Fibroblast of upper back skin (primary cell): ENCODE data around the gene PAQR4.

ENCODE experiments used
- DNase-seq: peaks from one replicate; pipeline ENCODE4 v3.0.0-alpha.2; 2013

The PAQR4 gene

DNA sequence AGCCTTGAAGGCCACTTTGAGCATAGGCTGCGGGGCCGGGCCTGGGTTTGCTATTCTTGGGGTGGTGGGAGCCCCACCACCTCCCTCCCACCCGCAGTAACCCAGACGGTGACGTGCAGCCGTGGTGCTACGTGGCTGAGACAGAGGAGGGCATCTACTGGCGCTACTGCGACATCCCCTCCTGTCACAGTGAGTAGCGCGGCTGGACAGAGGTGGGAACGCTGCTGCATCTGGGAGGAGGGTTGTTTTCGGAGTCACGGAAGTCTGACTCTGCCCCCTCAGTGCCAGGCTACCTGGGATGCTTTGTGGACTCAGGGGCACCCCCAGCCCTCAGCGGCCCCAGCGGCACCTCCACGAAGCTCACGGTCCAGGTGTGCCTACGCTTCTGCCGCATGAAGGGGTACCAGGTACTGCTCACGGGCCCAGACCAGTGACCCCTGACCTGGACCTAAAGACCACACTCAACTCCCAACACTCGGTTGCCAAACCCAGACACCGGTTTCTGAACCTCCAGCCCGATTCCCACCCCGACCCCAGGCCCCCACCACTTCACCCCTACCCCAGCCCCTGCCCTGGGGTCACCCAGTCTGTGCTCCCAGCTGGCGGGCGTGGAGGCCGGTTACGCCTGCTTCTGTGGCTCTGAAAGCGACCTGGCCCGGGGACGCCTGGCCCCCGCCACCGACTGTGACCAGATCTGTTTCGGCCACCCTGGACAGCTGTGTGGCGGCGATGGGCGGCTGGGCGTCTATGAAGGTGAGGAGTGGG is 2.9 kb upstream of the PAQR4 start:
- no peak for DNase-seq

DNA sequence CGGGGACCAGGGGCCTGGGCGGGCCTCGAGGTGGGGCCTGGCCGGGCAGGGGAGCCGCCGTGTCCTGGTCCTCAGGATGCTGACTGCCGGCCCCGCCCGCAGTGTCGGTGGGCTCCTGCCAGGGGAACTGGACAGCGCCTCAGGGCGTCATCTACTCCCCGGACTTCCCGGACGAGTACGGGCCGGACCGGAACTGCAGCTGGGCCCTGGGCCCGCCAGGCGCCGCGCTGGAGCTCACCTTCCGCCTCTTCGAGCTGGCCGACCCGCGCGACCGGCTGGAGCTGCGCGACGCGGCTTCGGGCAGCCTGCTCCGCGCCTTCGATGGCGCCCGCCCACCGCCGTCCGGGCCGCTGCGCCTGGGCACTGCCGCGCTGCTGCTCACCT is 2.3 kb upstream of the PAQR4 start:
- no peak for DNase-seq

DNA sequence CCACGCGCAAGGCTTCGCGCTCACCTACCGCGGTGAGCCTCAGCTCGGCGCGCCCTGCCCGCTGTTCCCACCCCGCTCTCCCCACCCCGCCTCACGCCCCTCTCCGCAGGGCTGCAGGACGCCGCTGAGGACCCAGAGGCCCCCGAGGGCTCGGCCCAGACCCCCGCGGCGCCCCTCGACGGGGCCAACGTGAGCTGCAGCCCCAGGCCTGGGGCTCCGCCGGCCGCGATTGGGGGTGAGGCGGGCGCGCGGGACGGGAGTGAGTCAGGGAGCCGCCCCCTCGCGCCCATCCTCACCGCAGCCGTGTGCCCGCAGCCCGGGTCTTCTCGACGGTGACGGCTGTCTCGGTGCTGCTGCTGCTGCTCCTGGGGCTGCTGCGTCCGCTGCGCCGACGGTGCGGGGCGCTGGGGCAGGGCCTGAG is 1.9 kb upstream of the PAQR4 start:
- DNase-seq: no peak

DNA sequence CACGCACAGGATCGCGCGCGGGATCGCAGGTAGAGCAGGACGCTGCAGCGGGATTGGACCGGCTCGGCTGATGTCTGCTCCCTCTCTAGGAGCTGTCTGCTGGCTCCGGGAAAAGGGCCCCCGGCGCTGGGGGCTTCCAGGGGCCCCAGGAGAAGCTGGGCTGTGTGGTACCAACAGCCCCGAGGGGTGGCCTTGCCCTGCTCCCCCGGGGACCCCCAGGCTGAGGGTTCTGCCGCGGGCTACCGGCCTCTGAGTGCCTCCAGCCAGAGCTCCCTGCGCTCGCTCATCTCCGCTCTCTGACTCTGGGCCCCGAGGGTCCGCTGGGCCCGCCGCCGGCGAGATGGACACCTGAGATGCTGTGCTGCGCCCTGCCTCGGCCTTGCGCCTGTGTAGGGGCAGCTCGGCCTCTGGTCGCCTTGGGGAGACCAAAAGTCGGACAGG is 1.4 kb upstream of the PAQR4 start:
- no peak for DNase-seq

DNA sequence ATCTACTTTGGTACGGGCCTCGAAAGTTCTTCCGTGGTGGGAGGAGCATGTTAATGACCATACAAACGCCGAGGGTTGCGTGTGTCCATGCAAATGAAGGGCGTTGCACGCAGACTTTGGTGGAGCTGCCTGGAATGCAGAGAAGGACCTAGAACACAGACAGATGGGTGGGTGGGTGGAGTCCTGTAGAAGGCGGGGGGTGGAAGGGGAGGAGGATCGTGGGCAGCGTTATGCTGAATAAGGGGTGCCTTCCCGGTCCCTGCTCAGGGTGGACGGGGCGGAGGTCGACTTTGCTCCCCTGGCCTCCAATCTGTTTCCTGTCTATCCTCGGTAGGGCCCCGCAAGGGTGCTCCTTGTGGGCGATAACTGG is 795 bp upstream of the PAQR4 start:
- no peak for DNase-seq

DNA sequence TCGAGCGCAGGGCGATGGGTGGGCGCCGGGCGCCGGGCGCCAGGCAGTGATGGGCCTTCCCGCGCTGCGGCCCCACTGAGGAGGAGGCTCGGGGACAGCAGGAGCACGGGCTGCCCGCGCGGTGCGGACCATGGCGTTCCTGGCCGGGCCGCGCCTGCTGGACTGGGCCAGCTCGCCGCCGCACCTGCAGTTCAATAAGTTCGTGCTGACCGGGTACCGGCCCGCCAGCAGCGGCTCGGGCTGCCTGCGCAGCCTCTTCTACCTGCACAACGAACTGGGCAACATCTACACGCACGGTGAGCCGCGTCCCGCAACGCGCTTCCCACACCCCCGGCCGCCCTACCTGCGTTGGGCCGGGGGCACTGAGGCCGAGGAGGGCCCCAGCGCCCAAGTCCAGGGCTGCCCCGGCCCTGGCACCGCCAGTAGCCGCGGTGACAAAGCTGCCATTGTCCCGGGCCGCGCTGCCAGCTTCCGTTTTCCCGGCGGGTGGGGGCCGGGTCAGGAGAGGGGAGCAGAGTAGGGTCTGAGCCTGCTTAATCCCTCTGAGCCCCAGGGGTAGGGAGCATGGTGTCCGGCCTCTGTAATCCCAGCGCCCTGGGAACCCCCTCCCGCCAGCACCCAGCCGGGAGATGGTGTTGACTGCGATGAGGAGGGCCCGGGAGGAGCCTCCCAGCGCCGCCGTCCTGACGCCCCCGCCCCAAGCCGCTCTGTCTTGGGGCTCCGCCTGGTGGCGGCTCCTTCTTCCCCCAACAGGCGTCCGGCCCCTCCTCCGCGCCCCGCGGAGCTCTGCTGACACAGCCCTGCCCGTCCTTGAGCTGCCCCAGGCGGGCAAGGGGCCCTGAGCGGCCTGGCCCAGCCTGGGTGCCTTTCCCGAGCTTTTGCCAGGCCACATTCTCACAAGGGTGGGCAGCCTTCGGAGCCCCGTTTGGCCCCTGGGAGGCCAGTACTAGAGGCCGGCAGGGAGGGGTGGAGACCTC is 685 bp downstream of the PAQR4 start:
- peak; percentile 32 for DNase-seq

DNA sequence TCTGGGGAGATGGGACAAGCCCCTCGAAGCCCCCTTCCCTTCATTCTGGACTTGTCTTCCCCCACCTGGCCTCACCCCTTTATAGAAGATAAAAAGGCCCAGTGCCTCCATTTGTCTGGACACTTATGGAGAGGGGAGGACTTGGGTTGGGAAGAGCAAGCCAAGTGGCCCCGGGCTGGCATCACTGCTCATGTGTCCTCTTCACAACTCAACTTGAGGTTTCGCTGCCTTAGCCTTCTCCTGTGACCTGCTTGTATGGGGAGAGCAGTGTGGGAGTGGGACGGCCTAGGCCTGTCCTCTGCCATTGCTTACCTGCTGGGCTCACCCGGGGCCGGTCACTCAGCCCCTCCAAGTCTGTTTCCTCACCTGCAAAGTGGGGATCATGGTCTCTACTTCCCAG is 1.4 kb downstream of the PAQR4 start:
- no peak for DNase-seq

DNA sequence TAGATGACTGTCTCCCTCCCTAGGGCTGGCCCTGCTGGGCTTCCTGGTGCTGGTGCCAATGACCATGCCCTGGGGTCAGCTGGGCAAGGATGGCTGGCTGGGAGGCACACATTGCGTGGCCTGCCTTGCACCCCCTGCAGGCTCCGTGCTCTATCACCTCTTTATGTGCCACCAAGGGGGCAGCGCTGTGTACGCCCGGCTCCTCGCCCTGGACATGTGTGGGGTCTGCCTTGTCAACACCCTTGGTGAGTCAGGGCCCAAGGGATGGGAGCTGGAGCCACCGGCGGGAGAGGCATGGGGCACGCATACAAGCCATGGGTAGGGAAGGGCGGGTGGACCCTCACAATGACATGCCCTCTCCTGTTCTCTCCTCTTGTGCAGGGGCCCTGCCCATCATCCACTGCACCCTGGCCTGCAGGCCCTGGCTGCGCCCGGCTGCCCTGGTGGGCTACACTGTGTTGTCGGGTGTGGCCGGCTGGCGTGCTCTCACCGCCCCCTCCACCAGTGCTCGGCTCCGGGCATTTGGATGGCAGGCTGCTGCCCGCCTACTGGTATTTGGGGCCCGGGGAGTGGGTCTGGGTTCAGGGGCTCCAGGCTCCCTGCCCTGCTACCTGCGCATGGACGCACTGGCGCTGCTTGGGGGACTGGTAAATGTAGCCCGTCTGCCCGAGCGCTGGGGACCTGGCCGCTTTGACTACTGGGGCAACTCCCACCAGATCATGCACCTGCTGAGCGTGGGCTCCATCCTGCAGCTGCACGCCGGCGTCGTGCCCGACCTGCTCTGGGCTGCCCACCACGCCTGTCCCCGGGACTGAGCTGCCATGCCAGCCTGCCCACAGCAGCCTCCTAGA is 2.2 kb downstream of the PAQR4 start:
- DNase-seq: no peak

DNA sequence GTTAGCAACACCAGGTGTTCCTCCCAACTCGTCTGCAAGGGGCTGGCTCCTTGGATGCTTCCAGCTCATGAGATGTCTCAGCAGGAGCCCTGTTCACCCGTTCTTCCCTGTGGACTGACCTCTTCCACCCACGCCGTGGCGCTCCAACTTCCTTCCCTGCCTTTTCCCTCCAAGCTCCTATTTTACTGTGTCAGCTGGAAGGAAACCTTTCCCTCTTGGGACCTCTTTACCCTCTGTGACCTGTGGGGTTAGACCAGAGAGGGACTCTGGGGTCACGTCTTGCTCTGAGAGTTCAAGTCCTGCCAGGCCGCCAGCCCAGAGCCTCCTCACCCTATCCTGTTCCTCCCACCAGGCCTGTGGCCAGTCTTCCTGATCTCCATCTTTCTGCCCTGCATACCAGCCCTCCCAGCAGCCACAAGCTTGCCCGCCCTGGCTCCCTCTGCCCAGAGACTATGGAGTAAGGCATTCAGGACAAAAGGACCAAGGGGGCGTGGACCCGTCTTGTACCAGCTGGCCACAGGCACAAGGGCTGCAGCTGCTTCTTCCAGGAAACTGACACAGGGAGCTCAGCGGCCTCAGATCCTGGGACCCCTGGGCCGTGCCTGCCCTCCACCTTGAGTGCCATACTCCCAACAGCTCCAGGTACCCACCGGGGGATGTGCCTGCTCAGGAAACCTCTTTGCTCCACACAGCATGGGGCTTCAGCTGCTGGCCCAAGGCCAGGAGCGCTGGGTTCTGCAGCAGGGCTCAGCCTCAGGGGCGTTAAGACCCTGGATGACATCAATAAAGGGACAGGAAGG is 3.0 kb downstream of the PAQR4 start:
- no peak for DNase-seq

DNA sequence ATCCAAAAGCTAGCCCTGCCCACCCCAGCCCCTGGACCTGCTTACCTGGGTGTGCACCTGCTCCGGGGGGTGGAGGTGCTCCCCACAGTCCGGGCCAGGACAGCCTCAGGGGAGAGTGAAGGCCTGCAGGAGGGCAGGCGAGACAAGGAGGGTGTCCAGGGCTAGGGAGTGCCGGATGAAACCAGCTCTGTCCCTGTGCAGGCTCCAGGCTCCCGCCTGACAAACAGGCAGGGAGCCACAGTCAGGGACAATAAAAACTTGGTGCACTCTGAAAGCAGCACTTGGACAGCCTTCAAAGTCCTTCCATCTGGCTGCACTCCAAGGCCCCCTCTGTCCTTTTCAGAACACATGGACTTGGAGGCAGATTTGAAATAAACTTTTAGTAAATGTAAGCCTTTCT is 3.9 kb downstream of the PAQR4 start:
- DNase-seq: no peak

DNA sequence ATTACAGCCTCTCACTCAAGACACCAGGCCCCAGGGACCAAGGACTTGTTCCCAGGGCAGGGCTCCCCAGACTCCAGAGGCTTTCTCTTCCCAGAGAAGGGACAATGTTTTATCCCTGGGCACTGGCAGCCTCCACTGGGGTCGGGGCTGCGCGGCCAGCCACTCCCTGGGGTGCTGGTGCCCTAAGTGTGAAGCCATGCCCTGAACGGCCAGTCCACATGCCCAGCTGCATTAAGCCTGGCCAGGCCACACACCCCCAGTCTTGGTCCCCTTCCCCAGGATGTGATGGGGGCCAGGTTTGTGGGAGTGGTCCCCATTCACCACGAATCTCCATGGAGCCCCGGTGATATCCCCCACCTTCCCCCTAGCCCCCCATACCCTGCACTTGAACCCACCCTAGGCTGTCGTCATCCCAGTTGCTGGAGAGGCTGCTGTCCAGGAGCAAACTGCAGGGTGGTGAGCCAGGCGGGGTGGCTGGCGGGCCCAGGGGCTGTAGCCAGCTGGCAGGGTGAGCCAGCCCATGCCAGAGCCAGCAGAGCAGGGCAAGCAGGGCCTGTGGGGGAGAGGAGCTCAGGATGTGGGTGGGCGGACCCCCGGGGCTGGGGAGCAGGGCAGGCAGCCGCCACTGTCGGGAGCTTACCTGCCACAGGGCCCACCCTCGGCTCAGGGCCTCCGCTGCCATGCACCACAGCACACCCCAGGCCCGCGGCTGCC is 4.6 kb downstream of the PAQR4 start:
- DNase-seq: no peak

DNA sequence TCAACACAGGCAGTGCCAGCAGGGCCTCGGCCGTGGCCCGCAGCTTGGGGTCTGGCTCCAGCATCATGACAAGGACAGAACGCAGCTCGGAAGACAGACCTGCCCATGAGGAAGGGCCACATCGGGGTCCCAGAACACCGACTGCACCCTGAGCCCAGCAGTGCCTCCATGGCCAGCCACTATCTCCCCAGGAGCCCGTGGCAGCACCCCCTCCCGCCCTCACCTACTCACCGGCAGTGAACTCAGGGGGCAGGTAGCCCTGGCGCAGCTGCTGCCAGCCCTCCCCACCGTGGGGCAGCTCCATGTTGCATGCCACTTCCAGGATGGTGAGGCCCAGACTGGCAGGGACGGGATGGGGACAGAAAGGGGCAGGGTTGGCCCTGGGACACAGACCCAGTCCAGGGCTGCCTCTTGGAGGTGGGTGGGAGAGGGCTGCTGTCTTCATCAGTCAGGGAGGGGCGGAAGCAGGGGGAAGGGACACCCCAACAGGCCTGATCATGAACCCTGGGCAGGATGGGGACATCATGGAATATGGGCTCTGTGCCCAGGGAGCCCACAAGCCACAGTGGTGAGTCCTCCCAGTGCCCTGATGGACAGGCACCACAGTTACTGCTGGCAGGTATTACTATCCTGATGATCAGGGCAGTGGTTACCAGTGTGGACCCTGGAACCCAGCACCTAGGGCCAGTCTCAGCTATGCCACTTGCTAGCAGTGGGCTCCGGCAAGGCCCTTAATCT is 5.3 kb downstream of the PAQR4 start:
- no peak for DNase-seq

DNA sequence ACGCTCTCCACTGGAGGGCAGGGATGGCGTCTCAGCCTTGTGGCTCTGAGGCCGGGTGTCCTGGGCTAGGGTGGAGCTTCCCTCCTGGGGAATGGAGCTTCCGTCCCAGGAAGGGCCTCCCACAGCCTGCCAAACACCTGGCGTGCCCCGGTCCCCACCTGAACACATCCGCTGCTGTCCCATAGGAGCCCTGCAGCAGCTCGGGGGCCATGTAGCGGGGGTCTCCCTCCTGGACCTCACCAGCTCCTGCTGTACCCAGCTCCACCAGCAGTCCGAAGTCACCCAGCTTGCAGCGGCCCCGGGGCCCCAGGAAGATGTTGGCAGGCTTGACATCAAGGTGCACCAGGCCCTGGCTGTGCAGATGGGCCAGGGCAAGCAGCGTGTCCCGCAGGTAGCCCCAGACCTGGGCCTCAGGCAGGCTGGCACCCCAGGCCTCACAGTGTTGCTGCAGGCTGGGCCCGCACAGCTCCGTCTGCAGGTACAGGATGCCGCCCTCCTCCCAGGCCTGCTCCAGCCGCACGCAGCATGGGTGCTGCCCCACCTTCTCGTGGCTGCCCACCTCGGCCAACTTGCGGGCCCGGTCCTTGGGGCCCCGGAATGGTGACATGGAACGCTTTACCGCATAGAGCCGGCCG is 6.1 kb downstream of the PAQR4 start:
- no peak for DNase-seq

DNA sequence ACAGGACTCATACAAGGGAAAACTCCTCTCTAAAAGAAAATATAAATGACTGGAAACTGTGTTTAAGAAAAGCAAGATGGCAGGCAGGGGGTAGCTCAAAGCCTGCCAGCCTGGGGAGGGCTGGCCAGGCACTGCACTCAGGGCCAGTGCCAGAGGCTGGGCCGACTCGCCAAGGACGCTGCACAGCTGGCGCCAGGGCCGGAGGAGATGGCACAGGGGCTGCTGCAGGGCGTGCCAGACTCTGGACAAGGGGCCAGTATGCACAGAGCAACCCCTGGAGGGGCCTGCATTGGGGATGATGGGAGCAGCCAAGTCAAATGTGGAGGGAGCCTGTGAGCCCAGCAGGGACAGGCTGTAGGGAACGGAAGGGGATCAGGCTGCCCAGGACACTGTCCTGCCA is 7.1 kb downstream of the PAQR4 start:
- DNase-seq: no peak

DNA sequence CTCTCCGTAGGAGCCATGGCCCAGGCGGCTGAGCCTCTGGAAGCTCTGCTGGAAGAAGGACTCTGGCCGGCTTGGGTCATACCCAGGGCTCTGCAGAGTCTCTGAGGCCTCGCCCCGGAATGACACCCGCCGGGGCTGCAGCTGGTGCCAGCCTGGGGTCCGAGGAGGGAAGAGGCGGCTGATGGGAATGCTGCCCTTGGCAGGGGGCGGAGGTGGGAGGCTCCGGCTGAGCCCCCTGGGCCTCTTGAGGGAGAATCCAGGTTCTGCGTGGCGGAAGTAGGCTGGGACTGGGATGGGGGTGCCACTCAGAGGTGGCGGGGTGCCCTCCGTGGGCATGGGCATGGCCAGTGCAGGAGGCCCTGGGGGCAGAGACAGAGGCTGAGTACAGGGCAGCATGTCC is 7.5 kb downstream of the PAQR4 start:
- DNase-seq: no peak

DNA sequence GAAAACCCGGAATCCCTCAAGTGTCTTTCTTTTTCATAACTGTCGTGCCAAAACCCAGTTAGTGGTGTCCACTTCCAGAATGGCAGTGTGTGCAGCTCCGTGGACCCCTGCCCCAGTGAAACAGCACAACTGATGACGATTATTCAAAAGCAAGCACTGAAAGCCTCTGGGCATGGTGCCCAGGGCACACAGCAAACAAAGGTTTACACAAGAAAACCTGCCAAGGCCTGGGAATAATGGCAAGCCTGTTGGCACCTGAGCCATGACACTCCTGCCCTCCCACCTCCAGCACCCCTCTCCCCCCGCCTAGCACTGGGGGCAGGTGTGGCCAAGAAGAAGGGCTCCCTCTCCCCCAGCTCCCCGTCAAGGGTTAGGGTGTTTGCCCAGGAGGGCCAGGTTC is 8.3 kb downstream of the PAQR4 start:
- no peak for DNase-seq

DNA sequence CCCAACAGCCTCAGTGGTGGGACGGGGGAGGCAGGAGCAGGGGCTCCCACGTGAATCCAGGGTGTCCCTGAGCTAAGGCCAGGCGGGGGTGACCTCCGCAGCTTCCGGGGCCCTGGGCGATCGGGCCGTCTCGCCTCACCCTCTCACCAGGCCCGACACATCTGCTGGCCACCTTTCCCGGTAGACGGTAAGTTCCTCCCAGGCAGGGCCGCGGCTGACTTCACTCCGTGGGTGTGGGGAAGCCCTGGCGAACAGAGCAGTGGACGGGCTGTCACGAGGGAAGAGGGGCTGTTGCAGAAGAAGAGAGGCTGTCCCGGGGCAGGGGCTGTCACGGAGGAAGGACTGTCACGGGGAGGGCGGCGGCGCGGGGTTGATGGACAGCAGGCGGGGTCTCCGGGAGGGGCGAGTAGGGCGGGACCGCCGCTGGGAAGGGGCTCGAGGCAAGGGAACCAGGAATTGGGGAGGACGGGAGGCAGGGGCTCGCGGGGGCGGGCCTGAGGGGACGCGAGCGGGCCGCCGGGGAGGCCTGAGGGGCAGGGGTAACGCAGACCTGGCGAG is 10.6 kb downstream of the PAQR4 start:
- DNase-seq: no peak

DNA sequence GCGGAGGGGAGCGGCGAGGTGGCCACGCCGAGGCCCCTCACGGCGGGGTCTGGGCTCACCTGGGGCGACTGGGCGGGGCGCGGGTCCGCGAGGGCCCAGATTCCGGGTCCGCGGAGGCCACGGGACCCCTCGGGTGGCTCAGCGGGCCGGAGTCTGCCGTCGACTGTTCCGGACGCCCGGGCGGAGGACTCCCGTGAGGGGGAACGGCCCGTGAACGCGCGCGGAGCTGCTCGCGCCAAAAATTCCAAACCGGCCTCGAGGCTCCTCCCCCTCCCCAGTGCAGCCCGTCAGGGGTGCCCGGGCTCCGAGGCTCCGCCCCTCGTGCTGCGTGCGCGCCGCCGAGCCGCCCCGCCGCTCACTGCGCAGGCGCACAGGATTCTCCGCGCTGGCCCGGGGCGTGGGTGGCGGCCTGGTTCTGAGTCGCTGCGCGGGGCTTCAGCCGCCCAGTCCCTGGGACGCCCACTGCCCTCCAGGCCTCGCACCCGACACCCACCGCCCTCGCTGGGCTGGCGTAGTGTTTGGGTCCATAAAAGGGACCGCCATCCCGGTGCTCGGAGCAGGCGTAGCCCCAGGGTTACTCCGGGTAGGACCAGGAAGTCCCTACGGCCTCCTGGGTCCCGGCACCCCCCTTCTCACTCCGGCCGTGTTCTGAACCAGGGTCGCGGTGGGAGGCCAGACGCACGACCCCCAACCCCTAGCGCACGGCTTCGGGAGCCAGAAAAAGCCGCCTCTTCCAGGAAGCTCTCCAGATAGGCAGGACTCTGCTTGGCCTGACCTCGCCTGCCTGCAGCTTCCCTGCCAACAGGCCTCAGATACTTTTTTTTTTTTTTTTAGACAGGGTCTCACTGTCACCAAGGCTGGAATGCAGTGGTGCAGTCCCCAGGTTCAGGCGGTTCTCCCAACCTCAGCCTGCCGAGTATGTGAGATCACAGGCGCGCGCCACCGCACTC is 11.4 kb downstream of the PAQR4 start, which contains the start of gene PKMYT1:
PKMYT1 (minus strand) TSS at position 220 of the 950 bp plus-strand sequence. CDS start 789 bp downstream, outside the sequence.
- peak; percentile 86 for DNase-seq
